ENCODE results near the gene CD81. TPM values are rescaled to one million over a fixed set of nuclear protein-coding genes. Genes with fewer than 3 reads are reported as not detected.

CD81 gene
- total RNA-seq, 1 experiment from 2014 or later, result 416 TPM

GRCh38 chr11:2396471-2396870, 19.4 kb downstream of the CD81 start:
- BruUV-seq (replicated peaks), result no TSS peak
- no peak for DNase-seq (ENCODE audit: low read depth, low spot score)
- no peak for ATAC-seq
- Histone ChIP-seq H3K27ac (ENCODE audit: low read length) (no peak overlapping the region), H3K27me3 (ENCODE audit: control insufficient read depth, insufficient read depth, low read length) (no peaks in the 10 kb centered on the region), H3K9me3 (ENCODE audit: control insufficient read depth, insufficient read depth, low read depth, low read length) (no peaks in the 10 kb centered on the region), H3K4me1 (ENCODE audit: control insufficient read depth, insufficient read depth, low read length) (peaks cover 12% of the 10 kb centered on the region), H3K4me3 (ENCODE audit: low read depth in 2 of 2, low read length in 2 of 2) (no peak overlapping the region), H3K36me3 (ENCODE audit: control insufficient read depth, insufficient read depth, low read length) (peaks cover 2% of the 10 kb centered on the region; the same call in 1 of the 2 replicates)
- ChIA-PET POLR2A (no interaction called here), CTCF (no interaction called here)
- in situ Hi-C loops (cut with HindIII; ENCODE audit: low pct_unique_long_range_greater_than_20kb, low sequenced_read_pairs) (no loop called here), intact Hi-C loops (cut with micrococcal nuclease; ENCODE audit: unreplicated experiment) (no loop called here)
- TF ChIP-seq SIN3A (IDR thresholded peaks at IDR 0.05; ENCODE audit: borderline replicate concordance, insufficient read depth, low read depth, low read length) (no peak), TCF7L2 (IDR thresholded peaks at IDR 0.05; ENCODE audit: low read depth, low read length) (no peak), POLR2AphosphoS5 (IDR thresholded peaks at IDR 0.05; ENCODE audit: low read depth, low read length) (no peak), REST (IDR thresholded peaks at IDR 0.05; ENCODE audit: insufficient read depth in 1 of 2, low read depth in 2 of 2, low read length in 1 of 2) (no peak)
- TF ChIP-seq, protein P1, sequence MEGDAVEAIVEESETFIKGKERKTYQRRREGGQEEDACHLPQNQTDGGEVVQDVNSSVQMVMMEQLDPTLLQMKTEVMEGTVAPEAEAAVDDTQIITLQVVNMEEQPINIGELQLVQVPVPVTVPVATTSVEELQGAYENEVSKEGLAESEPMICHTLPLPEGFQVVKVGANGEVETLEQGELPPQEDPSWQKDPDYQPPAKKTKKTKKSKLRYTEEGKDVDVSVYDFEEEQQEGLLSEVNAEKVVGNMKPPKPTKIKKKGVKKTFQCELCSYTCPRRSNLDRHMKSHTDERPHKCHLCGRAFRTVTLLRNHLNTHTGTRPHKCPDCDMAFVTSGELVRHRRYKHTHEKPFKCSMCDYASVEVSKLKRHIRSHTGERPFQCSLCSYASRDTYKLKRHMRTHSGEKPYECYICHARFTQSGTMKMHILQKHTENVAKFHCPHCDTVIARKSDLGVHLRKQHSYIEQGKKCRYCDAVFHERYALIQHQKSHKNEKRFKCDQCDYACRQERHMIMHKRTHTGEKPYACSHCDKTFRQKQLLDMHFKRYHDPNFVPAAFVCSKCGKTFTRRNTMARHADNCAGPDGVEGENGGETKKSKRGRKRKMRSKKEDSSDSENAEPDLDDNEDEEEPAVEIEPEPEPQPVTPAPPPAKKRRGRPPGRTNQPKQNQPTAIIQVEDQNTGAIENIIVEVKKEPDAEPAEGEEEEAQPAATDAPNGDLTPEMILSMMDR (IDR thresholded peaks at IDR 0.05), result no peak

DNA sequence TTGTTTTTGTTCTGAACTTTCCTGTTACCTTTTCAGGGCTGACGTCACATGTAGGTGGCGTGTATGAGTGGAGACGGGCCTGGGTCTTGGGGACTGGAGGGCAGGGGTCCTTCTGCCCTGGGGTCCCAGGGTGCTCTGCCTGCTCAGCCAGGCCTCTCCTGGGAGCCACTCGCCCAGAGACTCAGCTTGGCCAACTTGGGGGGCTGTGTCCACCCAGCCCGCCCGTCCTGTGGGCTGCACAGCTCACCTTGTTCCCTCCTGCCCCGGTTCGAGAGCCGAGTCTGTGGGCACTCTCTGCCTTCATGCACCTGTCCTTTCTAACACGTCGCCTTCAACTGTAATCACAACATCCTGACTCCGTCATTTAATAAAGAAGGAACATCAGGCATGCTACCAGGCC, 19.9 kb downstream of the CD81 start:
- no peak for ATAC-seq
- no TSS peak for BruUV-seq (replicated peaks)
- no peak for DNase-seq (ENCODE audit: low read depth, low spot score)
- in situ Hi-C loops (cut with HindIII; ENCODE audit: low pct_unique_long_range_greater_than_20kb, low sequenced_read_pairs), result no loop called here
- Histone ChIP-seq H3K27me3 (ENCODE audit: control insufficient read depth, insufficient read depth, low read length) (no peaks in the 10 kb centered on the region), H3K9me3 (ENCODE audit: control insufficient read depth, insufficient read depth, low read depth, low read length) (no peaks in the 10 kb centered on the region), H3K4me3 (ENCODE audit: low read depth in 2 of 2, low read length in 2 of 2) (no peak overlapping the region), H3K27ac (ENCODE audit: low read length) (no peak overlapping the region), H3K36me3 (ENCODE audit: control insufficient read depth, insufficient read depth, low read length) (peaks cover 2% of the 10 kb centered on the region; the same call in 1 of the 2 replicates), H3K4me1 (ENCODE audit: control insufficient read depth, insufficient read depth, low read length) (peaks cover 17% of the 10 kb centered on the region)
- ChIA-PET POLR2A (no interaction called here), CTCF (no interaction called here)
- intact Hi-C loops (cut with micrococcal nuclease; ENCODE audit: unreplicated experiment), result no loop called here
- TF ChIP-seq TCF7L2 (IDR thresholded peaks at IDR 0.05; ENCODE audit: low read depth, low read length) (no peak), REST (IDR thresholded peaks at IDR 0.05; ENCODE audit: insufficient read depth in 1 of 2, low read depth in 2 of 2, low read length in 1 of 2) (no peak), POLR2AphosphoS5 (IDR thresholded peaks at IDR 0.05; ENCODE audit: low read depth, low read length) (no peak), SIN3A (IDR thresholded peaks at IDR 0.05; ENCODE audit: borderline replicate concordance, insufficient read depth, low read depth, low read length) (no peak)
- TF ChIP-seq, protein P1 (IDR thresholded peaks at IDR 0.05), result no peak
